ENCODE data around the gene DPF3.

GRCh38 chr14:72801381-72801812, 92.5 kb downstream of the DPF3 start:
- no peak for TF ChIP-seq POLR2A (IDR thresholded peaks at IDR 0.05)
- TF ChIP-seq CTCF (IDR thresholded peaks at IDR 0.05), result no peak
- no peak for TF ChIP-seq EP300 (IDR thresholded peaks at IDR 0.05)
